Measurements from ENCODE around the gene WDR81.

The WDR81 gene

GRCh38 chr17:1711804-1712203, 12.7 kb upstream of the WDR81 start:
- POLR2A ChIA-PET: interaction anchor here (1.1 to 1.2 kb wide), 2 partner anchors 20 to 42 kb away, joined by 3 read pairs; no protein-coding TSS in a partner anchor
- H3K4me3 ChIP-seq (ENCODE audit: low read depth, low read length): no peak overlapping the region
- CTCF ChIA-PET: interaction anchor here (2.4 kb wide), 1 partner anchor 43 kb away, joined by 9 read pairs; no protein-coding TSS in a partner anchor
- TF ChIP-seq CTCF (IDR thresholded peaks at IDR 0.05; ENCODE audit: insufficient read depth, low read length, missing control alignments): no peak
- DNase-seq (ENCODE audit: low read depth, low spot score): no peak

- peak overlapping the region; percentile 97 for H3K4me3 ChIP-seq (ENCODE audit: low read depth, low read length)
- ChIA-PET POLR2A (interaction anchor here (1.0 to 1.2 kb wide), 3 partner anchors 10 to 43 kb away, joined by 3 to 4 read pairs (median 3); no protein-coding TSS in a partner anchor), CTCF (interaction anchor here (1.0 to 2.8 kb wide), 6 partner anchors 10 to 138 kb away, joined by 3 to 30 read pairs (median 8); no protein-coding TSS in a partner anchor)
- DNase-seq (ENCODE audit: low read depth, low spot score): no peak
- no peak for TF ChIP-seq CTCF (IDR thresholded peaks at IDR 0.05; ENCODE audit: insufficient read depth, low read length, missing control alignments)
Measured at GRCh38 chr17:1712271-1712670, 12.2 kb upstream of the WDR81 start.

GRCh38 chr17:1713160-1713877, 11.2 kb upstream of the WDR81 start:
- CTCF ChIA-PET: interaction anchor here (0.7 to 2.8 kb wide), 13 partner anchors 9 to 139 kb away, joined by 3 to 30 read pairs (median 3); partner anchors contain the start of gene WDR81
- no peak for DNase-seq (ENCODE audit: low read depth, low spot score)
- H3K4me3 ChIP-seq (ENCODE audit: low read depth, low read length): peak overlapping the region; percentile 97
- POLR2A ChIA-PET: interaction anchor here (0.6 to 1.7 kb wide), 6 partner anchors 9 to 71 kb away, joined by 3 to 10 read pairs (median 4); no protein-coding TSS in a partner anchor
- no peak for TF ChIP-seq CTCF (IDR thresholded peaks at IDR 0.05; ENCODE audit: insufficient read depth, low read length, missing control alignments)

GRCh38 chr17:1713878-1714426, 10.6 kb upstream of the WDR81 start:
- DNase-seq (ENCODE audit: low read depth, low spot score): no peak
- H3K4me3 ChIP-seq (ENCODE audit: low read depth, low read length): peak overlapping the region; percentile 97
- ChIA-PET CTCF (interaction anchor here (0.7 to 2.8 kb wide), 11 partner anchors 8 to 74 kb away, joined by 3 to 30 read pairs (median 4); partner anchors contain the start of gene WDR81), POLR2A (interaction anchor here (0.7 to 3.3 kb wide), 7 partner anchors 12 to 70 kb away, joined by 3 to 16 read pairs (median 4); no protein-coding TSS in a partner anchor)
- TF ChIP-seq CTCF (IDR thresholded peaks at IDR 0.05; ENCODE audit: insufficient read depth, low read length, missing control alignments): peak; percentile 40

GRCh38 chr17:1714427-1714979, 10.0 kb upstream of the WDR81 start:
- CTCF ChIA-PET: interaction anchor here (0.9 to 2.8 kb wide), 6 partner anchors 34 to 69 kb away, joined by 3 to 30 read pairs (median 6); no protein-coding TSS in a partner anchor
- H3K4me3 ChIP-seq (ENCODE audit: low read depth, low read length): peak overlapping the region; percentile 97
- DNase-seq (ENCODE audit: low read depth, low spot score): peak; percentile 94
- POLR2A ChIA-PET: interaction anchor here (0.6 to 3.3 kb wide), 9 partner anchors 12 to 137 kb away, joined by 3 to 16 read pairs (median 4); partner anchors contain the start of gene RILP
- TF ChIP-seq CTCF (IDR thresholded peaks at IDR 0.05; ENCODE audit: insufficient read depth, low read length, missing control alignments): no peak
